HepG2 (cell line): ENCODE results near the gene ZFAND2B. TPM values are rescaled to one million over a fixed set of nuclear protein-coding genes. Genes with fewer than 3 reads are reported as not detected.

Experiments
- ATAC-seq: fragments of 200-7000 bp; cut with Tn5 transposase; 3 replicates; pipeline ENCODE4 v1.9.1; 2020; ENCODE audit warnings: mild to moderate bottlenecking, moderate library complexity
- BruUV-seq: library from RNA; stranded (reverse); fragments of 400-500 nt; replicated peaks from 2 replicates; lab custom pipeline; 2021; lab: Mats Ljungman, UMichigan
- CTCF ChIA-PET: fragments of 300-600 bp; formaldehyde crosslinking; extraction: SDS; loops from one replicate; lab custom pipeline; 2021; ENCODE audit warnings: low total read pairs, inconsistent platforms, low intra/inter-chr PET ratio; lab: Yijun Ruan, JAX
- POLR2A ChIA-PET: fragments of 350-600 bp; sonication (Branson Sonifier 250); formaldehyde crosslinking; loops from one replicate; lab custom pipeline; 2020; ENCODE audit warnings: antibody characterized with exemption, inconsistent platforms; lab: Yijun Ruan, JAX
- DNase-seq: peaks from one replicate; pipeline ENCODE4 v3.0.0-alpha.2; 2015; ENCODE audit warnings: low spot score
- FAIRE-seq: peaks from 3 replicates; lab custom pipeline; 2011; peaks lifted over from hg19 to GRCh38; lab: Jason Lieb, UNC
- H2AFZ ChIP-seq: one replicate; pipeline ENCODE4 v1.6.1; 2011; ENCODE audit warnings: low read length, inconsistent platforms
- H3K27ac ChIP-seq: fragments of 300-600 bp; 3 replicates; pipeline ENCODE4 v1.8.0; 2011; ENCODE audit warnings: mixed run types, mild to moderate bottlenecking, mixed read lengths, low read length, inconsistent platforms; ENCODE audit not compliant: insufficient read depth; ENCODE audit errors: extremely low read length
- H3K27me3 ChIP-seq, 2 experiments: fragments of 200-600 bp in 1 of 2; 2 replicates in 1 of 2; 3 replicates in 1 of 2; pipeline versions ENCODE4 v1.6.0 to v1.8.0; 2011; ENCODE audit warnings: low read length in 2 of 2, mild to moderate bottlenecking in 2 of 2, moderate library complexity in 2 of 2, inconsistent platforms in 1 of 2; ENCODE audit not compliant: insufficient read depth in 2 of 2, control insufficient read depth in 1 of 2
- H3K36me3 ChIP-seq, 2 experiments: fragments of 200-600 bp in 1 of 2; replicated peaks in 1 of 2; 2 replicates in 1 of 2; 3 replicates in 1 of 2; pipeline versions ENCODE4 v1.5.1 to v1.8.0; 2011; ENCODE audit warnings: low read length in 2 of 2, inconsistent platforms in 1 of 2; ENCODE audit not compliant: insufficient read depth in 2 of 2, control insufficient read depth in 1 of 2
- H3K4me1 ChIP-seq: 2 replicates; pipeline ENCODE4 v1.5.1; 2012; ENCODE audit warnings: low read length, inconsistent platforms; ENCODE audit not compliant: insufficient read depth
- H3K4me2 ChIP-seq: 2 replicates; pipeline ENCODE4 v1.6.0; 2011; ENCODE audit warnings: low read depth, low read length, inconsistent platforms
- H3K4me3 ChIP-seq, 3 experiments: fragments of 200-600 bp in 1 of 3; sonication (generic), shearing (Covaris generic) in 1 of 3; replicated peaks in 1 of 3; 2 replicates each; pipeline ENCODE4 v1.5.1; 2011 to 2016; ENCODE audit warnings: low read length in 3 of 3, inconsistent platforms in 2 of 3, low read depth in 2 of 3, mild to moderate bottlenecking in 2 of 3, control low read depth in 1 of 3, mixed read lengths in 1 of 3; ENCODE audit not compliant: insufficient read depth in 1 of 3
- H3K79me2 ChIP-seq: one replicate; pipeline ENCODE4 v1.6.1; 2011; ENCODE audit warnings: low read length, inconsistent platforms; ENCODE audit not compliant: insufficient read depth
- H3K9ac ChIP-seq: 2 replicates; pipeline ENCODE4 v1.6.0; 2011; ENCODE audit warnings: mild to moderate bottlenecking, low read depth, low read length, inconsistent platforms; ENCODE audit not compliant: insufficient read depth
- H3K9me3 ChIP-seq: 2 replicates; pipeline ENCODE4 v1.5.1; 2012; ENCODE audit warnings: mild to moderate bottlenecking, low read length
- H4K20me1 ChIP-seq: 2 replicates; pipeline ENCODE4 v1.6.0; 2011; ENCODE audit warnings: inconsistent platforms, mild to moderate bottlenecking, low read length, moderate library complexity; ENCODE audit not compliant: insufficient read depth
- KDM3A ChIP-seq: IDR thresholded peaks from 2 replicates; pipeline ENCODE4 v1.6.1; 2018; ENCODE audit warnings: low read depth, missing compliant biosample characterization
- RFX3 ChIP-seq: IDR thresholded peaks from 2 replicates; pipeline ENCODE4 v1.6.1; 2016; ENCODE audit warnings: missing biosample characterization, missing genetic modification reagents
- ZNF225 ChIP-seq: sonication (generic); formaldehyde crosslinking; IDR thresholded peaks from 2 replicates; pipeline ENCODE4 v1.4.0; 2020; ENCODE audit warnings: mild to moderate bottlenecking, missing genetic modification reagents
- WGBS: methylation state at CpG from one replicate; pipeline ENCODE4 v1.1.6; 2017; ENCODE audit warnings: low lambda C conversion rate; 5-methylcytosine and 5-hydroxymethylcytosine counted together
- in situ Hi-C: cut with HindIII; loops from 2 replicates; pipeline ENCODE4 v1.10.0; 2017; ENCODE audit warnings: low pct_unique_long_range_greater_than_20kb; ENCODE audit not compliant: extremely low pct_ligation_motif_present
- intact Hi-C: fragments of 100-400 bp; cut with micrococcal nuclease; formaldehyde crosslinking; loops from one replicate; pipeline ENCODE4 v1.10.0; 2022; ENCODE audit not compliant: unreplicated experiment
- polyA plus RNA-seq, 8 experiments: library from polyadenylated mRNA; depleted of rRNA in 3 of 8; stranded (reverse) in 7 of 8; unstranded in 1 of 8; fragments of >200 nt; fragmentation: Illumina TruSeq in 4 of 8; extraction: Trizol in 4 of 8; gene quantifications; 2 replicates each; pipeline versions ENCODE4 v1.2.1 to v1.2.3, GENCODE V29; 2011 to 2016; ENCODE audit warnings: low read depth in 4 of 8, missing spikeins in 1 of 8, mixed read lengths in 1 of 8; ENCODE audit not compliant: insufficient read depth in 1 of 8
- total RNA-seq, 5 experiments: library from RNA; depleted of rRNA; stranded (reverse); fragments of >200 nt; fragmentation: Illumina TruSeq; extraction: Trizol; gene quantifications; 2 replicates each; pipeline ENCODE4 v1.2.3, GENCODE V29; 2016; ENCODE audit warnings: low read depth in 1 of 5
- TF ChIP-seq, protein P1 (sequence below): sonication (generic); formaldehyde crosslinking; IDR thresholded peaks from 2 replicates; pipeline ENCODE4 v1.5.0; 2020; ENCODE audit warnings: missing genetic modification reagents
- TF ChIP-seq, protein P2 (sequence below): sonication (generic); formaldehyde crosslinking; IDR thresholded peaks from 2 replicates; pipeline ENCODE4 v1.4.0; 2020; ENCODE audit warnings: mild to moderate bottlenecking, missing genetic modification reagents
- TF ChIP-seq, protein P3 (sequence below): sonication (generic); formaldehyde crosslinking; IDR thresholded peaks from 2 replicates; pipeline ENCODE4 v1.4.0; 2020; ENCODE audit warnings: missing genetic modification reagents, mild to moderate bottlenecking, borderline replicate concordance

The ZFAND2B gene
- total and polyA plus RNA-seq, 2 of the 13 experiments (the other 11 are each of a cell fraction or from before 2014, with no cell fraction given) = 53.3 to 115 TPM

GRCh38 chr2:219175928-219176817 lies 30.4 kb upstream of the ZFAND2B start:
- in situ Hi-C loops = no loop called here
- Histone ChIP-seq H3K36me3 (peaks cover 21 to 41% of the 10 kb centered on the region in 2 experiments), H3K27me3 (no peaks in the 10 kb centered on the region; a peak in 1 of 5 replicates), H3K27ac (peak overlapping the region; percentile 90), H3K4me3 (peak overlapping the region; percentile 62 to 79 (median 72)), H3K4me1 (peaks cover 37% of the 10 kb centered on the region), H3K79me2 (peaks cover 26% of the 10 kb centered on the region), H2AFZ (no peak overlapping the region), H3K4me2 (peak overlapping the region; percentile 100), H3K9ac (peak overlapping the region; percentile 82), H4K20me1 (no peaks in the 10 kb centered on the region), H3K9me3 (no peaks in the 10 kb centered on the region)
- ChIA-PET CTCF (no interaction called here), POLR2A (interaction anchor here (0.7 to 10.4 kb wide), 32 partner anchors 8 to 517 kb away, joined by 3 to 227 read pairs (median 9); partner anchors contain the start of genes ABCB6, ANKZF1, ATG9A and BCS1L)
- peak; percentile 61 for ATAC-seq
- BruUV-seq = no TSS peak
- no peak for FAIRE-seq
- DNase-seq = no peak
- intact Hi-C loops = loop anchor here (1.0 to 2.0 kb wide), 3 partner anchors 16 to 123 kb away; partner anchors contain the start of genes ABCB6 and NHEJ1
- WGBS = 4% methylated on average over 24 of the region's 45 CpGs
- TF ChIP-seq KDM3A (CRISPR knock-in tag) = peak; percentile 30; the same call in 1 of the 2 replicates
- TF ChIP-seq, protein P1, sequence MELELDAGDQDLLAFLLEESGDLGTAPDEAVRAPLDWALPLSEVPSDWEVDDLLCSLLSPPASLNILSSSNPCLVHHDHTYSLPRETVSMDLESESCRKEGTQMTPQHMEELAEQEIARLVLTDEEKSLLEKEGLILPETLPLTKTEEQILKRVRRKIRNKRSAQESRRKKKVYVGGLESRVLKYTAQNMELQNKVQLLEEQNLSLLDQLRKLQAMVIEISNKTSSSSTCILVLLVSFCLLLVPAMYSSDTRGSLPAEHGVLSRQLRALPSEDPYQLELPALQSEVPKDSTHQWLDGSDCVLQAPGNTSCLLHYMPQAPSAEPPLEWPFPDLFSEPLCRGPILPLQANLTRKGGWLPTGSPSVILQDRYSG (CRISPR knock-in tag) = no peak
- TF ChIP-seq, protein P2, sequence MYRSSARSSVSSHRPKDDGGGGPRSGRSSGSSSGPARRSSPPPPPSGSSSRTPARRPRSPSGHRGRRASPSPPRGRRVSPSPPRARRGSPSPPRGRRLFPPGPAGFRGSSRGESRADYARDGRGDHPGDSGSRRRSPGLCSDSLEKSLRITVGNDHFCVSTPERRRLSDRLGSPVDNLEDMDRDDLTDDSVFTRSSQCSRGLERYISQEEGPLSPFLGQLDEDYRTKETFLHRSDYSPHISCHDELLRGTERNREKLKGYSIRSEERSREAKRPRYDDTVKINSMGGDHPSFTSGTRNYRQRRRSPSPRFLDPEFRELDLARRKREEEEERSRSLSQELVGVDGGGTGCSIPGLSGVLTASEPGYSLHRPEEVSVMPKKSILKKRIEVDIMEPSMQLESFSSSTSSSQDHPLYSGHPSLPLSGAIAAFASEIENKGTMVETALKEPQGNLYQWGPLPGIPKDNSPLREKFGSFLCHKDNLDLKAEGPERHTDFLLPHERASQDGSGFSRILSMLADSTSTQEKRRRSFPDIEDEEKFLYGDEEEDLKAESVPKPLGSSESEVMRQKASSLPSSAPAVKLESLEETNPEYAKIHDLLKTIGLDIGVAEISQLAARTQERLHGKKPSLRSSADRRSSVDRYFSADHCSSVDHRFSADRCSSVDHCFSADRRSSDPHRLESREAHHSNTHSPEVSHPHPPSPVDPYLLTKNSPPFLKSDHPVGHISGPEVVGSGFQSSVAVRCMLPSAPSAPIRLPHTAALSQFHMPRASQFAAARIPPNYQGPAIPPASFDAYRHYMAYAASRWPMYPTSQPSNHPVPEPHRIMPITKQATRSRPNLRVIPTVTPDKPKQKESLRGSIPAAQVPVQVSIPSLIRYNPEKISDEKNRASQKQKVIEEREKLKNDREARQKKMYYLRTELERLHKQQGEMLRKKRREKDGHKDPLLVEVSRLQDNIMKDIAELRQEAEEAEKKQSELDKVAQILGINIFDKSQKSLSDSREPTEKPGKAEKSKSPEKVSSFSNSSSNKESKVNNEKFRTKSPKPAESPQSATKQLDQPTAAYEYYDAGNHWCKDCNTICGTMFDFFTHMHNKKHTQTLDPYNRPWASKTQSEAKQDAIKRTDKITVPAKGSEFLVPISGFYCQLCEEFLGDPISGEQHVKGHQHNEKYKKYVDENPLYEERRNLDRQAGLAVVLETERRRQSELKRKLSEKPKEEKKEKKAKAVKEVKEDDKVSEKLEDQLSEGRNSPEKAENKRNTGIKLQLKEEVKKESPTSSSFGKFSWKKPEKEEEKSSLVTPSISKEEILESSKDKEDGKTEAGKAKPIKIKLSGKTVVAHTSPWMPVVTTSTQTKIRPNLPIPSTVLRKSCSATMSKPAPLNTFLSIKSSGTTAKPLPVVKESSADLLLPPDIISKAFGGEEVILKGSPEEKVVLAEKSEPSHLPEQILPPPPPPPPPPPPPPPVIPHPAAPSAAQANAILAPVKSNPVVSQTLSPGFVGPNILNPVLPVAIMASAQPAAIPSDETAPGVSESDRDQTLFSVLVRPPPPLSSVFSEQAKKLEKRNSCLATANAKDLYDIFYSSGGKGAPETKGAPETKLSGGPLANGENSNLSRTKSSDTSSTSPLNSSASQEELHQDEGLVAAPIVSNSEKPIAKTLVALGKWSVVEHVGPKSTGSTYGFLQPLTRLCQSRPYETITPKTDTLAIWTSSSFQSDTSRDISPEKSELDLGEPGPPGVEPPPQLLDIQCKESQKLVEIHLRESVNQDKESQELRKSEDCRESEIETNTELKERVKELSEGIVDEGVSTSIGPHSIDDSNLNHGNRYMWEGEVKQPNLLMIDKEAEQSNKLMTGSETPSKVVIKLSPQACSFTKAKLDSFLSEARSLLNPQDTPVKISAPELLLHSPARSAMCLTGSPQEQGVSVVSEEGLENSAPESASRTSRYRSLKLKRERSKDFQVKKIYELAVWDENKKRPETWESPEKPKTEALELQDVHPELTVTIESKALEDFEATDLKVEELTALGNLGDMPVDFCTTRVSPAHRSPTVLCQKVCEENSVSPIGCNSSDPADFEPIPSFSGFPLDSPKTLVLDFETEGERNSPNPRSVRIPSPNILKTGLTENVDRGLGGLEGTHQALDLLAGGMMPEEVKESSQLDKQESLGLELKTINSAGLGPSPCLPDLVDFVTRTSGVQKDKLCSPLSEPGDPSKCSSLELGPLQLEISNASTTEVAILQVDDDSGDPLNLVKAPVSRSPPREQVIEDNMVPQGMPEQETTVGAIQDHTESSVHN (CRISPR knock-in tag) = peak; percentile 9; the same call in 1 of the 2 replicates
- TF ChIP-seq RFX3 (CRISPR knock-in tag) = no peak
- TF ChIP-seq, protein P3, sequence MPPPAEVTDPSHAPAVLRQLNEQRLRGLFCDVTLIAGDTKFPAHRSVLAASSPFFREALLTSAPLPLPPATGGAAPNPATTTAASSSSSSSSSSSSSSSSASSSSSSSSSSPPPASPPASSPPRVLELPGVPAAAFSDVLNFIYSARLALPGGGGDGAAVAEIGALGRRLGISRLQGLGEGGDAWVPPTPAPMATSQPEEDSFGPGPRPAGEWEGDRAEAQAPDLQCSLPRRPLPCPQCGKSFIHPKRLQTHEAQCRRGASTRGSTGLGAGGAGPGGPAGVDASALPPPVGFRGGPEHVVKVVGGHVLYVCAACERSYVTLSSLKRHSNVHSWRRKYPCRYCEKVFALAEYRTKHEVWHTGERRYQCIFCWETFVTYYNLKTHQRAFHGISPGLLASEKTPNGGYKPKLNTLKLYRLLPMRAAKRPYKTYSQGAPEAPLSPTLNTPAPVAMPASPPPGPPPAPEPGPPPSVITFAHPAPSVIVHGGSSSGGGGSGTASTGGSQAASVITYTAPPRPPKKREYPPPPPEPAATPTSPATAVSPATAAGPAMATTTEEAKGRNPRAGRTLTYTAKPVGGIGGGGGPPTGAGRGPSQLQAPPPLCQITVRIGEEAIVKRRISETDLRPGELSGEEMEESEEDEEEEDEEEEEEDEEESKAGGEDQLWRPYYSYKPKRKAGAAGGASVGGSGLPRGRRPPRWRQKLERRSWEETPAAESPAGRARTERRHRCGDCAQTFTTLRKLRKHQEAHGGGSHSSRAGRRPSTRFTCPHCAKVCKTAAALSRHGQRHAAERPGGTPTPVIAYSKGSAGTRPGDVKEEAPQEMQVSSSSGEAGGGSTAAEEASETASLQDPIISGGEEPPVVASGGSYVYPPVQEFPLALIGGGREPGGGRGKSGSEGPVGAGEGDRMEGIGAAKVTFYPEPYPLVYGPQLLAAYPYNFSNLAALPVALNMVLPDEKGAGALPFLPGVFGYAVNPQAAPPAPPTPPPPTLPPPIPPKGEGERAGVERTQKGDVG (CRISPR knock-in tag) = 0 out of 2 replicates have a peak, but pooled peaks have one; percentile 7
- TF ChIP-seq ZNF225 (CRISPR knock-in tag) = peak; percentile 60; the same call in 1 of the 2 replicates
